ENCODE measurements around the gene C10orf67. TPM values are rescaled to one million over a fixed set of nuclear protein-coding genes. Genes with fewer than 3 reads are reported as not detected.

C10orf67 gene
- total RNA-seq, 1 experiment from 2014 or later, result not detected

- H3K4me1 ChIP-seq (ENCODE audit: control insufficient read depth in 1 of 2, insufficient read depth in 2 of 2, low read length in 2 of 2), result no peaks in the 10 kb centered on the region
- RAD21 ChIA-PET (ENCODE audit: low non-redundant PET in 1 of 2, low total read pairs in 2 of 2, uncharacterized antibody in 2 of 2, unreplicated experiment in 2 of 2), result no interaction called here
- H2AFZ ChIP-seq (ENCODE audit: low read depth, low read length, poor library complexity, severe bottlenecking), result no peak overlapping the region
- BruUV-seq (replicated peaks), result no TSS peak
- H3K4me2 ChIP-seq (ENCODE audit: low read length), result no peak overlapping the region
- H4K20me1 ChIP-seq (ENCODE audit: insufficient read depth), result no peaks in the 10 kb centered on the region
- POLR2A ChIA-PET, result no interaction called here
- no peaks in the 10 kb centered on the region for H3K79me2 ChIP-seq (ENCODE audit: insufficient read depth, low read length)
- CTCF ChIA-PET, result interaction anchor here (1.1 kb wide), 1 partner anchor 93 kb away, joined by 3 read pairs; no protein-coding TSS in a partner anchor
- ATAC-seq, result no peak
- H3K9me2 ChIP-seq (ENCODE audit: insufficient read depth), result no peaks in the 10 kb centered on the region
- TF ChIP-seq SRF (IDR thresholded peaks at IDR 0.05; ENCODE audit: low read depth) (no peak), POLR2A (IDR thresholded peaks at IDR 0.05; ENCODE audit: borderline replicate concordance, extremely low read depth, insufficient read depth, insufficient read length) (no peak), ZNF274 (IDR thresholded peaks at IDR 0.05; ENCODE audit: low read depth, low read length) (no peak), EZH2 (IDR thresholded peaks at IDR 0.05) (no peak), TCF7L2 (IDR thresholded peaks at IDR 0.05; ENCODE audit: borderline replicate concordance, extremely low read depth, insufficient read depth, insufficient read length) (no peak), EGR1 (IDR thresholded peaks at IDR 0.05; ENCODE audit: low read depth) (no peak), YY1 (IDR thresholded peaks at IDR 0.05; ENCODE audit: extremely low read depth, insufficient replicate concordance, low read depth, low read length) (no peak), SIN3A (IDR thresholded peaks at IDR 0.05; ENCODE audit: low read depth) (no peak), FOSL1 (IDR thresholded peaks at IDR 0.05; ENCODE audit: low read depth) (no peak), POLR2AphosphoS5 (IDR thresholded peaks at IDR 0.05; ENCODE audit: low read depth, low read length) (no peak), RAD21 (IDR thresholded peaks at IDR 0.05; ENCODE audit: low read depth) (no peak), ELF1 (IDR thresholded peaks at IDR 0.05; ENCODE audit: borderline replicate concordance, low read depth) (no peak), CBX3 (IDR thresholded peaks at IDR 0.05; ENCODE audit: low read depth) (no peak)
- TF ChIP-seq, protein P1, sequence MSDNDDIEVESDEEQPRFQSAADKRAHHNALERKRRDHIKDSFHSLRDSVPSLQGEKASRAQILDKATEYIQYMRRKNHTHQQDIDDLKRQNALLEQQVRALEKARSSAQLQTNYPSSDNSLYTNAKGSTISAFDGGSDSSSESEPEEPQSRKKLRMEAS (IDR thresholded peaks at IDR 0.05), result no peak
- TF ChIP-seq, protein P2, sequence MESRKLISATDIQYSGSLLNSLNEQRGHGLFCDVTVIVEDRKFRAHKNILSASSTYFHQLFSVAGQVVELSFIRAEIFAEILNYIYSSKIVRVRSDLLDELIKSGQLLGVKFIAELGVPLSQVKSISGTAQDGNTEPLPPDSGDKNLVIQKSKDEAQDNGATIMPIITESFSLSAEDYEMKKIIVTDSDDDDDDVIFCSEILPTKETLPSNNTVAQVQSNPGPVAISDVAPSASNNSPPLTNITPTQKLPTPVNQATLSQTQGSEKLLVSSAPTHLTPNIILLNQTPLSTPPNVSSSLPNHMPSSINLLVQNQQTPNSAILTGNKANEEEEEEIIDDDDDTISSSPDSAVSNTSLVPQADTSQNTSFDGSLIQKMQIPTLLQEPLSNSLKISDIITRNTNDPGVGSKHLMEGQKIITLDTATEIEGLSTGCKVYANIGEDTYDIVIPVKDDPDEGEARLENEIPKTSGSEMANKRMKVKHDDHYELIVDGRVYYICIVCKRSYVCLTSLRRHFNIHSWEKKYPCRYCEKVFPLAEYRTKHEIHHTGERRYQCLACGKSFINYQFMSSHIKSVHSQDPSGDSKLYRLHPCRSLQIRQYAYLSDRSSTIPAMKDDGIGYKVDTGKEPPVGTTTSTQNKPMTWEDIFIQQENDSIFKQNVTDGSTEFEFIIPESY (IDR thresholded peaks at IDR 0.05; ENCODE audit: extremely low read depth, insufficient replicate concordance, low read length), result no peak
- TF ChIP-seq, protein P3, sequence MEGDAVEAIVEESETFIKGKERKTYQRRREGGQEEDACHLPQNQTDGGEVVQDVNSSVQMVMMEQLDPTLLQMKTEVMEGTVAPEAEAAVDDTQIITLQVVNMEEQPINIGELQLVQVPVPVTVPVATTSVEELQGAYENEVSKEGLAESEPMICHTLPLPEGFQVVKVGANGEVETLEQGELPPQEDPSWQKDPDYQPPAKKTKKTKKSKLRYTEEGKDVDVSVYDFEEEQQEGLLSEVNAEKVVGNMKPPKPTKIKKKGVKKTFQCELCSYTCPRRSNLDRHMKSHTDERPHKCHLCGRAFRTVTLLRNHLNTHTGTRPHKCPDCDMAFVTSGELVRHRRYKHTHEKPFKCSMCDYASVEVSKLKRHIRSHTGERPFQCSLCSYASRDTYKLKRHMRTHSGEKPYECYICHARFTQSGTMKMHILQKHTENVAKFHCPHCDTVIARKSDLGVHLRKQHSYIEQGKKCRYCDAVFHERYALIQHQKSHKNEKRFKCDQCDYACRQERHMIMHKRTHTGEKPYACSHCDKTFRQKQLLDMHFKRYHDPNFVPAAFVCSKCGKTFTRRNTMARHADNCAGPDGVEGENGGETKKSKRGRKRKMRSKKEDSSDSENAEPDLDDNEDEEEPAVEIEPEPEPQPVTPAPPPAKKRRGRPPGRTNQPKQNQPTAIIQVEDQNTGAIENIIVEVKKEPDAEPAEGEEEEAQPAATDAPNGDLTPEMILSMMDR (IDR thresholded peaks at IDR 0.05 in 2 of 3, conservative IDR thresholded peaks at IDR 0.05 in 1 of 3; ENCODE audit: borderline replicate concordance in 1 of 3, insufficient read depth in 1 of 3, low read depth in 2 of 3, low read length in 2 of 3), result no peak
- H3K9ac ChIP-seq (ENCODE audit: low read length), result no peak overlapping the region
- peaks cover 33% of the 10 kb centered on the region; the same call in 1 of the 2 replicates for H3K27me3 ChIP-seq (ENCODE audit: insufficient read depth, low read length)
- H3K4me3 ChIP-seq (replicated peaks in 1 of 2; ENCODE audit: low read depth in 1 of 2, low read length in 2 of 2), result no peak overlapping the region
- DNase-seq (ENCODE audit: low read depth, low spot score), result no peak
- intact Hi-C loops (cut with micrococcal nuclease), result no loop called here
- no peaks in the 10 kb centered on the region for H3K9me3 ChIP-seq (ENCODE audit: control insufficient read depth in 1 of 2, insufficient read depth in 1 of 2, low read depth in 1 of 2, low read length in 2 of 2)
- no peaks in the 10 kb centered on the region for H3K36me3 ChIP-seq (ENCODE audit: control insufficient read depth in 1 of 2, insufficient read depth in 2 of 2, low read length in 2 of 2)
- no peak overlapping the region for H3K27ac ChIP-seq (ENCODE audit: low read depth, low read length)
Observed at GRCh38 chr10:23199768-23200511, 144.7 kb downstream of the C10orf67 start.

Measured in HCT116 (cell line).